Muscle layer of duodenum (tissue), 2 donors: Measurements from ENCODE around the gene BICRAL.
A peak's percentile ranks its signal among the peaks of the same experiment; 100 is the strongest.
"Not testable (repeated sequence)": the region's sequence is repeated elsewhere in the genome, so short reads cannot be mapped to it uniquely, and the experiment has no call there.

Experiments
- H3K27ac ChIP-seq: one replicate; pipeline ENCODE4 v1.7.0; 2013; ENCODE audit warnings: mild to moderate bottlenecking, low read length
- H3K27me3 ChIP-seq: one replicate; pipeline ENCODE4 v1.7.0; 2013; ENCODE audit warnings: low read depth, mild to moderate bottlenecking, control low read depth, low read length
- H3K36me3 ChIP-seq, 2 donors: one replicate each; pipeline ENCODE4 v1.7.0; 2013; ENCODE audit warnings: low read length in 2 of 2, control low read depth in 1 of 2, mild to moderate bottlenecking in 1 of 2; ENCODE audit not compliant: insufficient read depth in 2 of 2, control insufficient read depth in 1 of 2
- H3K4me1 ChIP-seq, 2 donors: one replicate each; pipeline ENCODE4 v1.7.0; 2013; ENCODE audit warnings: low read length in 2 of 2, mild to moderate bottlenecking in 2 of 2, control low read depth in 1 of 2, moderate library complexity in 1 of 2; ENCODE audit not compliant: insufficient read depth in 2 of 2, control insufficient read depth in 1 of 2
- H3K4me3 ChIP-seq, 2 donors: one replicate each; pipeline ENCODE4 v1.7.0; 2013; ENCODE audit warnings: low read length in 2 of 2, low read depth in 1 of 2, mild to moderate bottlenecking in 1 of 2
- H3K9me3 ChIP-seq, 2 donors: one replicate each; pipeline ENCODE4 v1.7.0; 2013; ENCODE audit warnings: low read length in 2 of 2, control low read depth in 1 of 2, mild to moderate bottlenecking in 1 of 2; ENCODE audit not compliant: control insufficient read depth in 1 of 2
- donor health status: healthy.

Gene BICRAL, protein sequence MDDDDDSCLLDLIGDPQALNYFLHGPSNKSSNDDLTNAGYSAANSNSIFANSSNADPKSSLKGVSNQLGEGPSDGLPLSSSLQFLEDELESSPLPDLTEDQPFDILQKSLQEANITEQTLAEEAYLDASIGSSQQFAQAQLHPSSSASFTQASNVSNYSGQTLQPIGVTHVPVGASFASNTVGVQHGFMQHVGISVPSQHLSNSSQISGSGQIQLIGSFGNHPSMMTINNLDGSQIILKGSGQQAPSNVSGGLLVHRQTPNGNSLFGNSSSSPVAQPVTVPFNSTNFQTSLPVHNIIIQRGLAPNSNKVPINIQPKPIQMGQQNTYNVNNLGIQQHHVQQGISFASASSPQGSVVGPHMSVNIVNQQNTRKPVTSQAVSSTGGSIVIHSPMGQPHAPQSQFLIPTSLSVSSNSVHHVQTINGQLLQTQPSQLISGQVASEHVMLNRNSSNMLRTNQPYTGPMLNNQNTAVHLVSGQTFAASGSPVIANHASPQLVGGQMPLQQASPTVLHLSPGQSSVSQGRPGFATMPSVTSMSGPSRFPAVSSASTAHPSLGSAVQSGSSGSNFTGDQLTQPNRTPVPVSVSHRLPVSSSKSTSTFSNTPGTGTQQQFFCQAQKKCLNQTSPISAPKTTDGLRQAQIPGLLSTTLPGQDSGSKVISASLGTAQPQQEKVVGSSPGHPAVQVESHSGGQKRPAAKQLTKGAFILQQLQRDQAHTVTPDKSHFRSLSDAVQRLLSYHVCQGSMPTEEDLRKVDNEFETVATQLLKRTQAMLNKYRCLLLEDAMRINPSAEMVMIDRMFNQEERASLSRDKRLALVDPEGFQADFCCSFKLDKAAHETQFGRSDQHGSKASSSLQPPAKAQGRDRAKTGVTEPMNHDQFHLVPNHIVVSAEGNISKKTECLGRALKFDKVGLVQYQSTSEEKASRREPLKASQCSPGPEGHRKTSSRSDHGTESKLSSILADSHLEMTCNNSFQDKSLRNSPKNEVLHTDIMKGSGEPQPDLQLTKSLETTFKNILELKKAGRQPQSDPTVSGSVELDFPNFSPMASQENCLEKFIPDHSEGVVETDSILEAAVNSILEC

GRCh38 chr6:42781796-42782688 lies at the start of gene BICRAL:
TSS of gene BICRAL (plus strand) at chr6:42782052. CDS start at chr6:42822023, 39,971 bp downstream.
- Histone ChIP-seq H3K4me1 (peaks cover 17 to 28% of the 10 kb centered on the region in 2 donors), H3K27me3 (no peaks in the 10 kb centered on the region), H3K9me3 (no peaks in the 10 kb centered on the region), H3K36me3 (peaks cover 0 to 6% of the 10 kb centered on the region in 2 donors), H3K4me3 (peak within 1 kb of the TSS; percentile 62 to 85), H3K27ac (peak within 1 kb of the TSS; percentile 100)

DNA sequence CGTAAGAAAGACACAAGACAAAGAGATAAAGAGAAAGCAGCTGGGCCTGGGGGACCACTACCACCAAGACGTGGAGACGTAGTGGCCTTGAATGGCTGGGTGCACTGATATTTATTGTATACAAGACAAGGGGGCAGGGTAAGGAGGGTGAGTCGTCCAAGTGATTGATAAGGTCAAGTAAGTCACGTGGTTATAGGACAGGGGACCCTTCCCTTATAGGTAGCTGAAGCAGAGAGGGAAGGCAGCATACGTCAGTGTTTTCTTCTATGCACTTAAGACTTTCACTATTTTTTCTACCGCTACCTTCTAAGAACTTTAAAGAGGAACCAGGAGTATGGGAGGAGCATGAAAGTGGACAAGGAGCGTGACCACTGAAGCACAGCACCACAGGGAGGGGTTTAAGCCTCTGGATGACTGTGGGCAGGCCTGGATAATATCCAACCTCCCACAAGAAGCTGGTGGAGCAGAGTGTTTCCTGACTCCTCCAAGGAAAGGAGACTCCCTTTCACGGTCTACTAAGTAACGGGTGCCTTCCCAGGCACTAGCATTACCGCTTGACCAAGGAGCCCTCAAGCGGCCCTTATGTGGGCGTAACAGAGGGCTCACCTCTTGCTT lies 47.9 kb upstream of the BICRAL start:
- not testable (repeated sequence) for H3K9me3 ChIP-seq, H3K27ac ChIP-seq

GRCh38 chr6:42735976-42736375 lies 45.9 kb upstream of the BICRAL start:
- H3K4me3 ChIP-seq, result no peak overlapping the region
- no peaks in the 10 kb centered on the region for H3K36me3 ChIP-seq

More for the DNA sequence above, 47.9 kb upstream of the BICRAL start:
- not testable (repeated sequence) for H3K36me3 ChIP-seq, H3K27me3 ChIP-seq, H3K4me3 ChIP-seq, H3K4me1 ChIP-seq

DNA sequence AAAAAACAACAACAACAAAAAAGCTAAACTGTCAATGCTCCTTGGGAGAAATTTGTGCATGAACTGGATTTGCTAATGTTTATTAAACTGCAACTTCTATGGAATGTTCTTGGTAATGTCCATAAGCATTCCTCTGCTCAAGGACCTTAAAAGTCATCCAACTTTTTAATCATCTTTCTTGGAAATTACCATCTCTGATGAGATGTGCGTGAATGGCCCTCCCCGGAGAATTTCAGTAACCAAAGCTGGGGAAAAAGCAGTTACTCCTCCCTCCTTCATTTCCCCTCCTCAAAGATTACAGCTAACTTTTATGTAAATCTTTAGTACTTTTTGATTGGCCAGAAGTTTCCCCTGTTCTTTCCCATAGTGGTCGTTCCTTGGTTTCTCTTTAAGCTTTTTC lies 41.1 kb upstream of the BICRAL start:
- no peak overlapping the region for H3K27ac ChIP-seq
- peaks cover 0 to 21% of the 10 kb centered on the region in 2 donors for H3K4me1 ChIP-seq
- H3K9me3 ChIP-seq, result no peaks in the 10 kb centered on the region
- H3K36me3 ChIP-seq, result no peaks in the 10 kb centered on the region
- H3K27me3 ChIP-seq, result no peaks in the 10 kb centered on the region
- no peak overlapping the region for H3K4me3 ChIP-seq

More at GRCh38 chr6:42735976-42736375, 45.9 kb upstream of the BICRAL start:
- H3K27ac ChIP-seq, result no peak overlapping the region
- no peaks in the 10 kb centered on the region for H3K27me3 ChIP-seq
- H3K9me3 ChIP-seq, result no peaks in the 10 kb centered on the region
- no peaks in the 10 kb centered on the region for H3K4me1 ChIP-seq

DNA sequence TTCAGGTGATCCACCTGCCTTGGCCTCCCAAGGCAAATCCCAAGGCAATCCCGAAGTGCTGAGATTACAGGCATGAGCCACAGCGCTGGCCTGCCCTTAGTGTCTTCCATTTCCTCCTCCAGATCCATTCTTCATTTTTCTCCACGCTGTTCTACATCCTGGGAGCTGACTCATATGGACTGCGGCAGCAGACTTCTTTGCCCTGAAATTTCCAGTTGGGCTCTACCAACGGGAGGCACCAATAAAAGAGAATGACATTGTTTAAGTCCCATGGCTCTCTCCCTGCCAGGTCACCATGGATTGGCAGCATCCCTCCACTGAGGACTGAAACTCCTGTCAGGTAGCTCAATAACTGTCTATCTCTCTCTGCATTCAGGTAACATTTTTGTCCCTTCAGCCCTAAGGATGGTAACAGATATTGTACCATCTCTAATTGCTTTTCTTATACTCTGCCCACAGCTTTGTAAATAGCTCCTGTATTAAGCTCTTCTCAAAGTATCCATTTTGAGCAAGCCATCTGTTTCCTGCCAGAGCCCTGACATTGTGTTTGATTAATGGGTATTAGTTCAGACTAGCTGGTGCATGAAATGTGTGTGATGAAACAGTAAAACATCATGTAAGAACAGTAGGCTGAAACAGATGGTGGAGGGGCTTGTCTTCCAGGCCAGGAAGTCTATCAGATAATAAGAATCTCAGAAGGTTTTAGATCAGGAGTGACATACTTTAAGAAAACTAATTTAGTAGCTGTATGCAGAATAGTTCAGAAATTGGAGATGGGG lies 39.5 kb upstream of the BICRAL start:
- Histone ChIP-seq H3K27ac (no peak overlapping the region), H3K4me1 (peaks cover 0 to 21% of the 10 kb centered on the region in 2 donors), H3K36me3 (no peaks in the 10 kb centered on the region), H3K9me3 (no peaks in the 10 kb centered on the region), H3K4me3 (no peak overlapping the region), H3K27me3 (no peaks in the 10 kb centered on the region)

GRCh38 chr6:42744351-42744893 lies 37.4 kb upstream of the BICRAL start:
- Histone ChIP-seq H3K36me3 (no peaks in the 10 kb centered on the region), H3K9me3 (no peaks in the 10 kb centered on the region), H3K4me1 (peaks cover 7 to 32% of the 10 kb centered on the region in 2 donors), H3K4me3 (peak overlapping the region; percentile 96 to 98), H3K27ac (peak overlapping the region; percentile 94), H3K27me3 (no peaks in the 10 kb centered on the region)

GRCh38 chr6:42745083-42745639 lies 36.7 kb upstream of the BICRAL start:
- no peaks in the 10 kb centered on the region for H3K36me3 ChIP-seq
- peaks cover 7 to 32% of the 10 kb centered on the region in 2 donors for H3K4me1 ChIP-seq
- no peaks in the 10 kb centered on the region for H3K9me3 ChIP-seq
- H3K4me3 ChIP-seq, result peak overlapping the region; percentile 96 to 98
- peak overlapping the region; percentile 94 for H3K27ac ChIP-seq
- H3K27me3 ChIP-seq, result no peaks in the 10 kb centered on the region

GRCh38 chr6:42745640-42746462 lies 36.0 kb upstream of the BICRAL start, which contains the start of gene TBCC:
TSS of gene TBCC (minus strand) at chr6:42746103. CDS start at chr6:42746073, 30 bp downstream.
- no peaks in the 10 kb centered on the region for H3K27me3 ChIP-seq
- peaks cover 7 to 32% of the 10 kb centered on the region in 2 donors for H3K4me1 ChIP-seq
- H3K36me3 ChIP-seq, result no peaks in the 10 kb centered on the region
- no peaks in the 10 kb centered on the region for H3K9me3 ChIP-seq
- peak within 1 kb of the TSS; percentile 96 to 98 for H3K4me3 ChIP-seq
- H3K27ac ChIP-seq, result peak within 1 kb of the TSS; percentile 94
